GM18517 (cell line): ENCODE measurements around the gene STAB2.
"Not testable (repeated sequence)": the region's sequence is repeated elsewhere in the genome, so short reads cannot be mapped to it uniquely, and the experiment has no call there.

Experiments
- ATAC-seq: cut with Tn5 transposase; IDR thresholded peaks from one replicate; pipeline ENCODE4 v1.9.1; 2021; ENCODE audit warnings: mild to moderate bottlenecking, moderate library complexity; ENCODE audit not compliant: unreplicated experiment

The STAB2 gene

DNA sequence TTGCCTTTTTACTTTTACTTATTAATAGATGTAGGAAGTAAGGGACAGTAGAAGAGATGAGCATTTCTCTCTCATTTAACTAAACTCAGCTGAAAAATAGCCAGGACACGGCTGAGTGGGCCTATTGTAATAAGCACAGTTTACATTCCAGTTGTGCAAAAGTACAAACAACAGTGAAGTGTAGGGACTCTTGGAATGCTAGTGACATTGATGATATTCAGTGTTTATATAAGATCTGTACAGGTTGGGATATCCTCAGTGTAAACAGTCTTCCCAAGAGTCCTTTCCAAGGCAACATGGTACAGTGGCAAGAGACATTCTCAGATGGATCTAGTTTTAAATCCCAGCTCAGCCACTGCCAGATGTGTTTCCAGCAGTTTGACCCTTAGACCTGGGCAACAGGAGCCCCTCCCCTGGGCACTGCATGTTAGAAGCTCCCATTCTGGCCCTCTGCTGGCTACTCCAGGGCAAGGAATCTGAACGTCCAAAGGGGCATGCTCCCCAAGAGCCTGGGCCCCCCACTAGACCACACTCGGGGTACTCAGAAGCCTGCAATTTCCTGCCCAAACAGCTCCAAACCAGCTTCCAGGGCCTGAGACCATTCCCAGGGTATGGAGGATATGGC, 55.3 kb downstream of the STAB2 start:
- ATAC-seq = no peak

DNA sequence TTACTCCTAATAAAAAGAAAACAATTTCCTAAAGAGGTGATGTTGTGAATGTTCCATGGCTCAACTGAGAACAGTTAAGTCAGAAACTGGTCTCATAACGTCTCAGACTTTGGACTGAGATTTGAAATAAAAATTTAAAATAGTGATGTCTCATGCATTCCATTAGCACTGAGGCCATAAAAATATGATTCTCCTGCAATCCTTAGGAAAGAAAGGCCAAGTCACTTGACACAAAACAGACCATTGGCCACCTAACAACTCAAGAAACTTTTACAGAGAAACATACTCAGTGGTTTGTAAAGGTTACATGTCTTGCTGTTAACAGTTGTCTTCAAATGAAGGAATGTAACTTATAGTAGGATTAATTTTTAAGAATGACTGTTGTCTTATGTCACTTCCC, 58.1 kb downstream of the STAB2 start:
- no peak for ATAC-seq

DNA sequence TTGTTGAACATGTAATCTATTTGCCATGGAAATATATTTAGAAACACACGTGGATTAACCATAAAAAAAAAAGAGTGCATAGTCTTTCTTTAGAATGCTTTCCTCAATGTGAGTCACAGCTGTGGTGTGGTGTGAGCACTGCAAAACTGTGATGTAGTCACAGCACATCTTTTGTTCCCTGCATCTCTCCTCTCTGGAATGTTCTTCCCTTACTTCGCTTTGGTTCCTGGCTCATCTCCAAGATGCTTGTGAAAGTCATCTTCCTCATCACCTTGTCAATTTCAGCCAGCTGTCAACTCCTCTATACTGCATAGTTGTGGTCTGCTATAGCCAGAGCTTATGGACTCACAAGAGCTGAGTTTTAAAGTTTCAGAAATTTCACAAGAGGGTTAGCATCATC, 60.2 kb downstream of the STAB2 start:
- no peak for ATAC-seq

DNA sequence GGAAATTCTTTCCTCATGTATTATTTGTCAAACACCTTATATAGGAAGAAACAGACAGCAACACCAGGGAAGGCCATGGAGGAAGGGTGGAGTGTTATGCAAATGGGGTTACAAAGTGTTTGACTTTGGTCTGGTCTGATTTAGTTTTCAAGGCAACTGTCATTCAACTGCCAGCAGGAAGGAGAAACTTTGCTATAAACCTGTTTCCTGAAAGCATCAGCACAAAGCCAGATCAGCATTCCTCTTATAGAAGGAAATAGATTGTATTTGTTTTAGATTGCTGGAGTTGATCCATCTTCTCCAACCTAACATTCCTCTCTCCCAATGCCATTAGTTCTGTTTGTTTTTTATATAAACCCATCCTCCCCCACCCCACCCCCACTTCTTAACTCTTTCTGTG, 65.7 kb downstream of the STAB2 start:
- ATAC-seq = no peak

DNA sequence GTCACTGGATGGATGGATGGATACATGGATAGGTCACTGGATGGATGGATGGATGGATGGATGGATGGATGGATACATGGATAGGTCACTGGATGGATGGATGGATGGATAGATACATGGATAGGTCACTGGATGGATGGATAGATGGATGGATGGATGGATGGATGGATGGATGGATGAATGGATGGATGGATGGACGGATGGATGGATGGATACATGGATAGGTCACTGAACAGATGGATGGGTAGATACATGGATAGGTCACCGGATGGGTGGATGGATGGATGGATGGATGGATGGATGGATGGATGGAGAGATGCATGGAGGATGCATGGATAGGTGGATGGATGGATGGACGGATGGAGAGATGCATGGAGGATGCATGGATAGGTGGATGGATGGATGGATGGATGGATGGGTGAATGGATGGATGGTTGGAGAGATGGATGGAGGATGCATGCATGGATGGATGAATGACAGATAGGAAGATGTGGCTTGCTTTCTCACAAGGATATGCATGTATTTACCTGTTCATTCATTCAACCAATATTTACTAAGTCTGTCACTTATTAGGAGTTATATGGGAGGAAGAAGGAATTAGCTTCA, 66.6 kb downstream of the STAB2 start:
- not testable (repeated sequence) for ATAC-seq

DNA sequence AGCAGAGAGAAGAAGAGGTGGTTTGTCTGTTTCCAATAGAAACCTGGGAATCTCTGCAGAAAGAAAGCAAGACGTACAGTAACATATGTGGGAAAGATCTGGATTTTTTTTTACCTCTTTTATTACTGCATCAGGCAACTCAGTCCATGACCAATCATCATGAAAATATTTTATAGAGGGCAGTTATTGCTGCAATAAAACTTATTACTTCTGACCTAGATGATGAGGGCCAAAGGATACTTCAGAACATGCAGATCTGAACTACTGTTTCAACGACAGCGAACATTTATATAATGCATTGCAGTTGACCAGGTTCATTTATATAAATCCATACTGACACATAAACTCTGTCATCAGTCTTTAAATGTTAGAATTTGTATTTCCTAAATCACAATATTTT, 67.7 kb downstream of the STAB2 start:
- ATAC-seq = no peak

DNA sequence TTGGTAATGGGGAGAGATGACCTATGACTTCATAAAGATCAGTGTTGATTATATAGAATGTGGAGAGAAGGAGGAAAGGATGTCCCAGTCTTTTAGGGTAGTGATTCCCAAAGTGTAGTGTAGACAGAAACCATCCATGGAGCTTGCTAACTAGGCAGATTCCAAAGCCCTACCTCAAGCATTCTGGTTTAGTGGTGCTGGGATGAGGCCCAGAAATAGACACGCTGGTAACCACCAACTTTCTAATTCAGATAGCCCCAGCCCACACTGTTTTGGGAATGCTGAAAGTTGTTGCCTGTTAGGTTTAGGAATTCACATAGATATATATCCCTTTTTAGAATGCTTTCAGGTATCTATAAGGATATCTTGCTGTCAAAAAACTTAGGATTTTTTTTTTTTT, 69.2 kb downstream of the STAB2 start:
- no peak for ATAC-seq

DNA sequence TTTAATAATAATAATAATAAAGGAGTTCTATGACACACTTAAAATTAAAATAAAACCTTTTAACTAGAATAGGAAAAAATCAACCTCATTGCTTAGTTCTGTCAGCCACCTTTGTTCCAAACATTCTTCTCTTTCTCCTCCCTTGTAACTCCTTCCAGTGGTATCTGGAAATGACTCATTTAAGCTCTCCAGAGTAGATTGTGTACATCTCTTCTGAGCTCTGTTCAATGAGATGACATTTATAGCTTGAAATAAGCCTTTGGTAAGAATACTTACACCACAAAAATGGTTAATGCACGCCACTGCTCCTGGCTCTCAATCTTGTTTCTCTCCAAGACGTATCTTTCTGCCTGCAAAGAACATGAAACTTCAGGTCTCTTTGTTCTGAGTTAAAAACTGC, 70.3 kb downstream of the STAB2 start:
- no peak for ATAC-seq

DNA sequence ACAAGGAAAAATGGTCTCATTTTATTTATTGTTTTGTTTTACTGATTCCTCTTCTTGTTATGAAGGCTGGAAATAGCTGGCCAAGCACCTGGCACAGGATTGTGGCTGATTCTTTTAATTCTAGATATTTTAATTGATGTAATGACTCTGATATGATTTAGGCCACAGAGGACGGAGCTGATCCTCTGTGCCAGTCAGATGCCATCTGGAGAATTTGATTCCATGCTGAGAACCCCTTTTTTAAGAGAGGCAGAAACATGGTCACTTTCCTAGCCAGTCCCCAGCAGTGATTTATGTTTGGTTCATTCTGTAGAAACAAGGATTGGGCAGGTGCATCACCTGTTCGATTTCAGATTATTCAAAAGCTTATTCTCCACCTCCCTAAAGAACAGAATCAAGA, 77.6 kb downstream of the STAB2 start:
- ATAC-seq = no peak

DNA sequence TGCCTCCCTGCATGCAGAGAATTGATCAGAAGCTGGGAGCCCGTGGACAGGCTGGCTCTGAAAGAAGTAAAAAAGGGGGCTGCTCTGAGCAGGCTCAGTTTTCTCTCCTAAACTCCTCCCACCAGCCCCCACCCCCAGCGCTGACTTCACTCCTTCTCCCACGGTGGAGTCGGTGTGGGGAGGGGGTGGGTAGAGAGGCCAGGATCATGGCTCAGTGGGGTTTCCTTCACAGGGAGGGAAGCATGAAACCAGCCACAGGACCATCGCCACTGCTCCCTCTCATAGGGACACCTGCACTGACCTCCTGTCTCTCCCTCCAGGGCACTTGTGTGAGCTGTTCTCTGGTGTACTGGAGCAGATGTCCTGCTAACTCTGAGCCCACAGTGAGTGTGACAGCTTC, 78.9 kb downstream of the STAB2 start:
- ATAC-seq = no peak

DNA sequence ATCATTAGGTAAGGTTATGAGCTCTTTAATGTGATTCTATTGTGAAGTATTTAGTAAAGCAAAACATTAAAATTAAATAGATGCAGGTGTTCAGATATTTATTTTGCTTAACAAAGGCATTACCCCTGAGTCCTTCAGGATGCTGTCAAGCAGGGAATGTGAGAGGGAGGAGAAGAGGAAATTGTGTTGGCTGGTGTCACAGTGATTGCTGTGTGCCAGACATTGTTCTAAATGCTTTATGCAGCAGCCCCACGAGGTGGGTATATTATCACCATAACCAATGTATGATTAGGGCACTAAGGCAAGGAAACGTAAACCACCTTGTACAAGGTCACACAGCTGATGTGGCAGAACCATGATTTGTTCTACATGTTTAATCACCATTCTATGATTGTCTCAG, 80.1 kb downstream of the STAB2 start:
- ATAC-seq = no peak

DNA sequence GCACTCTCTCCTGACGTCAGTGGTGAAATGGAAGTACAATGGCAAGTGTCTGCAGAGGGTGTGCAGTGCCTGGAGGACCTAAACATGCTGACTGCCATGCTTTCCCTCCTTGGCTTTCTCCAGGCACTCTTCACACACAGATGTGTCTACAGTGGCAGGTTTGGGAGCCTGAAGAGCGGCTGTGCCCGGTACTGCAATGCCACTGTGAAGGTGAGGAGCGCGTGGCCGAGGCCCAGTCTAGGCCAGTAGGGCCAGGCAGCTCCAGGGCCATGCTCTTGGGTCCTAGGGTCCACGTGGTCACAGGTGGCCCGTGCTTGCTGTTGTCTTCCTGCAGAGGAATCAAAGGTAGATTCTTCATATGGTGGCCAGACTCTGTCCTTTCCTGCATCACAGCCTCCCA, 81.4 kb downstream of the STAB2 start:
- no peak for ATAC-seq

DNA sequence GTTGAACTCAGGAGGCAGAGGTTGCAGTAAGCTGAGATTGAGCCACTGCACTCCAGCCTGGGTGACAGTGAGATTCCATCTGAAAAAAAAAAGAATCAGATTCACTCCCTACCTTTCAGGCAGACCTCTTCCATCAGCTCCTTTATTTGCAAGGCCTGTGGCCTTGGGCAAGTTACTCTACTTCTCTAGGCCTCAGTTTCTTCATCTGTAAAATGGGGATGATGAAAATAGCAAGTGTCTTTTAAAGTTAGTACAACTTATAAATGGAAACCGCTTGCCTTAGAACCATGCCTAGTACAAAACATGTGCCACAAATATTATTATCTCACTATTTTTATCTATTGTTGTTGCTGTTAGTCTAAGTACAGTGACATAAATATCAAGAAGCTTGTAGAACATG, 84.3 kb downstream of the STAB2 start:
- ATAC-seq = no peak

DNA sequence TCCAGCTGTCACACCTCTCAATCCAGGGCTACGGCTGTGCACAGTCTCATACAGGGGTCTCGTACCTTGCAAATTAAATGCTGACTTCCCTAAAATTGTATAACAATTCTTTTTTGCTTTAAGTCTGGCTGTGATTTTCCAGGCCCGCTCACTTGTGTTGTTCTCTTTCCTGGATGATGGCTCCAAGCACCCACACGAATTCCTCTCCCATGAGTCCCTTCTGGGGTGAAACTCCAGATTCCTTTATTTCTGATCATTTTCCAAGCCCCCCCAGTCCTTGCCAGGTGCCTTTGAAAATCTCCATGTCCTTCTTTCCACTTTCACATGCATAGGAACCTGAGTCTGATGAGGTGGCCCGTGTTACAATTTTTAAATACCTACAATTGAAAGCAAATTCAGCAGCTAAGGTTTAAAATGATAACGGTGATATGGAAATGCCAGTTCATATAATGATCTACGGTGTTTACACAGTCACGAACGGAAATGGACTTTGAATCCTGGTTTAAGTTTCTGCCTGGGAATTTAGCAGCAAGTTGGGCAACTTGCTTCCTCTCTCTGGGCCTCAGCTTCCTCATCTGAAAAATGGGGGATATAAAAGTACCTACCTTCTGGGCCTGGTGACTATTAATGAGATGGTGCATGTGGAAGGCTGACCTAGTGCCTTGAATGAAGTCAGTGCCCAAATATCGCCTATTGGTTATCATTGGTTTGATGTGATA, 85.5 kb downstream of the STAB2 start:
- ATAC-seq = no peak

DNA sequence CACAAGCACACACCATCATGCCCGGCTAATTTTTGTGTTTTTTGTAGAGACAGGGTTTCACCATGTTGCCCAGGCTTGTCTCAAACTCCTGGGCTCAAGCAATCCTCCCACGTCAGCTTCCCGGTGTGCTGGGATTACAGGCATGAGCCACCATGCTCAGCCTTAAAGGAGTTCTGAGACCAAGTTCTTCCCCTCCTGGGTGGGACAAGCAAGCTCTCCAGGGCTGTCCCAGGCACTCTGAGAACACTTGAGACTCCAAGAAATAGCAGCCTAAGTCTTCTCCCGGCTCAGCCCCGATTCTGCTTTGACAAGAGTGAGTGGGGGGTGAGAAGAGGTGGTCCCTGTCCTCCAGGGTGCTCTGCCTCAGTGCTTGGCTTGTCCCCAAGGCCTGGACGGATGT, 86.4 kb downstream of the STAB2 start:
- no peak for ATAC-seq

DNA sequence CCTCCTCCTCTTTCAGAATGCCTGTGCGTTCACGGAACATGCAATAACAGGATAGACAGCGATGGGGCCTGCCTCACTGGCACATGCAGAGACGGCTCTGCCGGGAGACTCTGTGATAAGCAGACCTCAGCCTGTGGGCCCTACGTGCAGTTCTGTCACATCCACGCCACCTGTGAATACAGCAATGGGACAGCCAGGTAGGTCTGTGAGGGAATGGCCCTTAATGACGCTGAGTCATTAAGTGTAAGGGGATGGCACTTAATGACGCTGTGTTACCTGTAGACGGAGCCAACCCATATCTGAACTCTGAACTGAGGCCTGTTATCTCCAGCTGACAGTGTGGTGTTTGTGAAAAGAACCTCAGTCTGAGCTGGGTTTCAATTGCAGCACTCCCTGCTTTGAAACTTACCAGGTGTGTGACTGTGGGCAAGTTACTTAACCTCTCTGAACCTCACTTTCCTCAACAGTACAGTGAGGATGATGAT, 86.9 kb downstream of the STAB2 start:
- ATAC-seq = no peak

DNA sequence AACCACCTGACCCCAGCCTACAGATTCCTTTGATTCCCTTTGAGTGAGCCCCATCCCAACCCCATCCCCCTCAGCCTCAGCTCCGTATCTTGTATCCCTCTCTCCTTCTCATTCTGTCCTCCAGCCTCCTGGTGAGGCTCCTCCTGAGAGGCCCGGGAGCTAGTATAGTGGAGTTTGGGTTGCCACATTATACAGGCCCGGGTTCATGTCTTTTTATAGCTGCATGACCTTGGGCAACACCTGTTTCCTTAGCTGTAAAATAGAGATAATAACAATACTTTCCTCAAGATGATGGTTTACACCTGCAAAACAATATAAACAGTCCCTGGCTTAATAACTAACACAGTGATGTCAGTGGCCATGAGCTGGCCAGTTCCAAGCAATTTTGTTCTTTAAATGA, 89.8 kb downstream of the STAB2 start:
- no peak for ATAC-seq

DNA sequence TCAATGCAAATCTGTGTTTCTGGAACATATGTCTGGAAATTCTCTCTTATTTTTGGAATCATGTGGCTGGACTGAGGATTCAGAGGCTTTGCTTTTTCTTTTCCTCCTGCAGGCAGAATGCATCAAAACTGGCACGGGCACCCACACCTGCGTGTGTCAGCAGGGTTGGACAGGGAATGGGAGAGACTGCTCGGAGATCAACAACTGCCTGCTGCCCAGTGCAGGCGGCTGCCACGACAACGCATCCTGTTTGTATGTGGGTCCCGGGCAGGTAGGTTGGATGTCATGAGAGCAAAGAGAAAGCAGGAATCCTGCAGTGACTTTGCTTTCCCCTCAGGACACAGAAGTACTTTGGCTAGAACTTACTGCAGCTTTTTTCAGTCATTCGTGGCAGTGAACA, 90.3 kb downstream of the STAB2 start:
- ATAC-seq = no peak

DNA sequence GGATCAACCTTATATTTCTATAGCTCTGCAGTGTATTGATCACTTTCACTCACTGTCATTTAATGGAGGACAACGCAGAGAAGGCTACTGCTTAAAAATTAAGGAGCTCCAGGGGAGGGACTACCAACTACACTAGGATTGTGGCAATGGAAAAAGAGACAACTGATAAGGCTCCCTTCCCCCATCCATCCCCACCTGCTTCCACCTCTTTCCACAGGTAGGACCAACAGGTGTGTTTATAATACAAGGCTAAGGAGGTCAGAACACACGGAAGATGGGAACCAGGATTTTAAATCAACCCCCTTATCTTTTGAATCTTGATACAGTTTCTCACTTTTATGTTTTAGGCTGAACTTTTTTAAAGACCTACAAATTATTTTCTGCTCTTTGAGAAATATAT, 90.8 kb downstream of the STAB2 start:
- ATAC-seq = no peak

DNA sequence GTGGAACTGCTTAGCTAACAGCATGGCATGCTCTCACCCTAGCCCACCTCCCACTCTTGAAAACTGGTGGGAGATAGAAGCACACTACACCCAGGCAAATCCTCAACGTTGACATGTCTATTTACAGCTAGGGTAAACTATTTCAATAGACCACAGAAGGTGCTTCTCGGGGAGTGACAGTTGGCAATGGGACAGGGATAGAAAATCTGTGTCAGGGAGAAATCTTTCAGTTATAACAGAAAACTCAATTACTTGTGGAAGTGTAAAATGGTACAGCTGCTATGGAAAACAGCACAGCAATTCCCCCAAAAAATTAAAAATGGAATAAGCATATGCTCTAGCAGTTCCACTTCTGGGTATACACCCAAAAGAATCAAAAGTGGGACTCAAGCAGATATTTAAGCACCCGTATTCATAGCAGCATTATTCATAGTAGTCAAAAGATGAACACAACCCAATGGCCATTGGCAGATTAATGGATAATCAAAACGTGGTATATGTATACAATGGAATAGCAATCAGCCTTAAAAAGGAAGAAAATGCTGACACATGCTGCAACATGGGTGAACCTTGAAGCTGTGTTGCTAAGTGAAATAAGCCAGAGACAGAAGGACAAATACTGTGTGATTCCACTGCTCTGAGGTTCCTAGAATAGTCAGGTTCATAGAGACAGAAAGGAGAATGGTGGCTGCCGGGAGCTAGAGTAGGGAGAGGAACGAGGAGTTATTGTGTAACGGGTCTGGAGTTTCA, 92.5 kb downstream of the STAB2 start:
- no peak for ATAC-seq

DNA sequence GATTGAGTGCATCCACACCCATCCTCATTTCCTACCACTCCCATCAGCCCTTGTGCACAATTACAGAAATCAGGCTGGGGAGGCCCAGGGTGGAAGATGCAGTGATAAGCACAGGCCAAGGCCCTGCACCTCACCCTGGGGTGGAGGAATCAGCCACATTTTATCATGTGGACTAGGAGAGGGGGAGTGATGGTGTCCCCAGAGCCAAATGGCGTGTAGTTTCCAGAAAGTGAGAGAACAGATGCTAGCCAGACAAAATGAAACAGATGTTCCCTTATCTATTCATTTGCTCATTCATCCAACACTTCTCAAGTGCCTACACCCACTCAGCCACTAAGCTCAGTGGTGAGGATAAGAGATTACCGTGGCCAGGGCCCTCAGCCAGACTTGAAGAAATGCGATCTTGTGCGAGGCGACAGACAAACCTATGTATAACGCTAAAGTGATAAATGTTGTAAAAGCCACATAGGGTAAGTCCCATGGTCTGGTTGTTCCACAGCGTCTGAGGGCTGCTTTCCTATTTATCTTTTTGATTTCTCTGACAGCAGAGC, 93.6 kb downstream of the STAB2 start:
- ATAC-seq = no peak
